Keratinocyte (primary cell): ENCODE results near the gene ATP1A4.

ENCODE experiments used
- EZH2 ChIP-seq: IDR thresholded peaks from one replicate; pipeline ENCODE4 v1.6.1; 2012; ENCODE audit warnings: inconsistent platforms, mild to moderate bottlenecking, low read length, moderate library complexity
- TF ChIP-seq, protein P1 (sequence below), 3 experiments: IDR thresholded peaks in 1 of 3; conservative IDR thresholded peaks in 1 of 3; optimal IDR thresholded peaks in 1 of 3; 2 replicates in 2 of 3; 3 replicates in 1 of 3; pipeline versions ENCODE3 to v1.5.1; 2011; ENCODE audit warnings: low read length in 3 of 3, mild to moderate bottlenecking in 3 of 3, moderate library complexity in 2 of 3, control low read depth in 1 of 3, inconsistent platforms in 1 of 3; ENCODE audit not compliant: insufficient read depth in 2 of 3; ENCODE audit errors: extremely low read depth in 1 of 3

DNA sequence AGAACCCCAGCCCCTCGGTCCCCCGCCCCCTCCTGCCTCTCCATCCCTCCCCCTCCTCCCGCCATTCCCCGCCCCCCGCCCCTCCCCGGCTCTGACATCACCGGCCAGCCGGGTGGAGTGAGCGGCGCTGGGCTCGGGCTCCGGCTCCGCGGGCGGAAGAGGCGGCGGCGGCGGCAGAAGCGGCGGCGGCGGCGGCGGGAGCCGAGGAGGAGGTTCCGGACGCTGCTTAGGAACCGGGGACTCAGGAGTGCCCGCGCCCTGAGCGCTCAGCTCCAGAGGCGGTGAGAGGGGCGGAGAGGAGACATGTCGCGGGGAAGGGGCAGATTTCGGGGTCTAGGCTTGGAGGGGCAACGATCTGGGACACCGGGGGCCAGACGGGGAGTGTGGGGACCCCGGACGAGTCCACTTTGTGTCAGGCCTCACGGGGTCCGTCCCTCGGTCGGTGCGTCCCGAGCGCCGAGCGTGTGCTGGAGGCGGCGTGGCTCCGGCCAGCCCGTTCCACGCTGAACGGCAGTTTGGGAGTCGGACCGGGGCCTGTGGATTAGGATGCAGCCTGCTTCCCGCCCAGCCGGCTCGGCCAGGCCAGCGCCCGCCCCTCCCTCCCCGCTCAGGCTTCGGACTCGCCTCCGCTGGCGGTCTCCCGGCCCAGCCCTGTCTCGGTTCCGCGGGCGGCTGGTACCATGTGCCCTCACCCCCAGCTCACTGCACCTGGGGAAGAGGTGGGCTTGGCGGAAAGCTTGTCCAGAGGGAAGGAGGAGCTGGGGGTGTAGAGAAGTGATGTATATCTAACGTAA lies 54.0 kb downstream of the ATP1A4 start, which contains the start of gene PEA15:
- TF ChIP-seq, protein P1, sequence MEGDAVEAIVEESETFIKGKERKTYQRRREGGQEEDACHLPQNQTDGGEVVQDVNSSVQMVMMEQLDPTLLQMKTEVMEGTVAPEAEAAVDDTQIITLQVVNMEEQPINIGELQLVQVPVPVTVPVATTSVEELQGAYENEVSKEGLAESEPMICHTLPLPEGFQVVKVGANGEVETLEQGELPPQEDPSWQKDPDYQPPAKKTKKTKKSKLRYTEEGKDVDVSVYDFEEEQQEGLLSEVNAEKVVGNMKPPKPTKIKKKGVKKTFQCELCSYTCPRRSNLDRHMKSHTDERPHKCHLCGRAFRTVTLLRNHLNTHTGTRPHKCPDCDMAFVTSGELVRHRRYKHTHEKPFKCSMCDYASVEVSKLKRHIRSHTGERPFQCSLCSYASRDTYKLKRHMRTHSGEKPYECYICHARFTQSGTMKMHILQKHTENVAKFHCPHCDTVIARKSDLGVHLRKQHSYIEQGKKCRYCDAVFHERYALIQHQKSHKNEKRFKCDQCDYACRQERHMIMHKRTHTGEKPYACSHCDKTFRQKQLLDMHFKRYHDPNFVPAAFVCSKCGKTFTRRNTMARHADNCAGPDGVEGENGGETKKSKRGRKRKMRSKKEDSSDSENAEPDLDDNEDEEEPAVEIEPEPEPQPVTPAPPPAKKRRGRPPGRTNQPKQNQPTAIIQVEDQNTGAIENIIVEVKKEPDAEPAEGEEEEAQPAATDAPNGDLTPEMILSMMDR (optimal IDR thresholded peaks at IDR 0.05 in 1 of 3, IDR thresholded peaks at IDR 0.05 in 1 of 3, conservative IDR thresholded peaks at IDR 0.05 in 1 of 3; ENCODE audit: extremely low read depth in 1 of 3, insufficient read depth in 2 of 3, low read length in 3 of 3): no peak
- no peak for TF ChIP-seq EZH2
